ENCODE measurements around the gene DYNLT1.

Gene DYNLT1

GRCh38 chr6:158628542-158628941 lies 16.0 kb downstream of the DYNLT1 start:
- DNase-seq, result no peak
- CTCF ChIA-PET, result interaction anchor here (1.0 to 1.4 kb wide), 4 partner anchors 15 to 75 kb away, joined by 3 to 4 read pairs (median 4); partner anchors contain the start of gene SYTL3
- Histone ChIP-seq H3K4me1 (ENCODE audit: control extremely low read depth in 1 of 4, control insufficient read depth in 4 of 4, insufficient read depth in 4 of 4, low read length in 3 of 4) (peaks cover 0 to 7% (median 0%) of the 10 kb centered on the region in 4 experiments), H3K36me3 (ENCODE audit: control insufficient read depth in 4 of 4, insufficient read depth in 4 of 4, low read length in 3 of 4) (peaks cover 12 to 86% (median 71%) of the 10 kb centered on the region in 4 experiments), H3K4me3 (ENCODE audit: control insufficient read depth in 1 of 7, extremely low read depth in 1 of 7, insufficient read depth in 4 of 7, low read depth in 2 of 7, low read length in 6 of 7) (no peak overlapping the region), H3K9me3 (ENCODE audit: control extremely low read depth in 1 of 5, control insufficient read depth in 4 of 5, insufficient read depth in 2 of 5, low read depth in 1 of 5, low read length in 4 of 5) (no peaks in the 10 kb centered on the region), H3K27ac (ENCODE audit: insufficient read depth in 1 of 2, low read depth in 1 of 2, low read length in 2 of 2, poor library complexity in 1 of 2, severe bottlenecking in 2 of 2) (no peak overlapping the region), H3K27me3 (replicated peaks in 2 of 5; ENCODE audit: control insufficient read depth in 4 of 5, insufficient read depth in 5 of 5, low read length in 4 of 5) (no peaks in the 10 kb centered on the region)
- POLR2A ChIA-PET, result no interaction called here
- 96% methylated on average over 17 of the region's 17 CpGs for WGBS (ENCODE audit: insufficient coverage)

GRCh38 chr6:158627940-158628211 lies 16.7 kb downstream of the DYNLT1 start:
- Histone ChIP-seq H3K4me1 (ENCODE audit: control extremely low read depth in 1 of 4, control insufficient read depth in 4 of 4, insufficient read depth in 4 of 4, low read length in 3 of 4) (peaks cover 0 to 7% (median 0%) of the 10 kb centered on the region in 4 experiments), H3K4me3 (ENCODE audit: control insufficient read depth in 1 of 7, extremely low read depth in 1 of 7, insufficient read depth in 4 of 7, low read depth in 2 of 7, low read length in 6 of 7) (no peak overlapping the region), H3K27me3 (replicated peaks in 2 of 5; ENCODE audit: control insufficient read depth in 4 of 5, insufficient read depth in 5 of 5, low read length in 4 of 5) (no peaks in the 10 kb centered on the region), H3K36me3 (ENCODE audit: control insufficient read depth in 4 of 4, insufficient read depth in 4 of 4, low read length in 3 of 4) (peaks cover 10 to 84% (median 67%) of the 10 kb centered on the region in 4 experiments), H3K27ac (ENCODE audit: insufficient read depth in 1 of 2, low read depth in 1 of 2, low read length in 2 of 2, poor library complexity in 1 of 2, severe bottlenecking in 2 of 2) (no peak overlapping the region), H3K9me3 (ENCODE audit: control extremely low read depth in 1 of 5, control insufficient read depth in 4 of 5, insufficient read depth in 2 of 5, low read depth in 1 of 5, low read length in 4 of 5) (no peaks in the 10 kb centered on the region)
- 97% methylated on average over 9 of the region's 9 CpGs for WGBS (ENCODE audit: insufficient coverage)
- ChIA-PET POLR2A (no interaction called here), CTCF (interaction anchor here (0.8 to 1.4 kb wide), 4 partner anchors 10 to 91 kb away, joined by 3 read pairs; no protein-coding TSS in a partner anchor)
- no peak for DNase-seq

- Histone ChIP-seq H3K9me3 (ENCODE audit: control extremely low read depth in 1 of 5, control insufficient read depth in 4 of 5, insufficient read depth in 2 of 5, low read depth in 1 of 5, low read length in 4 of 5) (no peaks in the 10 kb centered on the region), H3K36me3 (ENCODE audit: control insufficient read depth in 4 of 4, insufficient read depth in 4 of 4, low read length in 3 of 4) (peaks cover 14 to 88% (median 68%) of the 10 kb centered on the region in 4 experiments), H3K4me1 (ENCODE audit: control extremely low read depth in 1 of 4, control insufficient read depth in 4 of 4, insufficient read depth in 4 of 4, low read length in 3 of 4) (peaks cover 0 to 4% (median 0%) of the 10 kb centered on the region in 4 experiments), H3K4me3 (ENCODE audit: control insufficient read depth in 1 of 7, extremely low read depth in 1 of 7, insufficient read depth in 4 of 7, low read depth in 2 of 7, low read length in 6 of 7) (no peak overlapping the region), H3K27me3 (replicated peaks in 2 of 5; ENCODE audit: control insufficient read depth in 4 of 5, insufficient read depth in 5 of 5, low read length in 4 of 5) (no peaks in the 10 kb centered on the region), H3K27ac (ENCODE audit: insufficient read depth in 1 of 2, low read depth in 1 of 2, low read length in 2 of 2, poor library complexity in 1 of 2, severe bottlenecking in 2 of 2) (no peak overlapping the region)
- POLR2A ChIA-PET, result no interaction called here
- CTCF ChIA-PET, result interaction anchor here (0.8 to 1.0 kb wide), 3 partner anchors 11 to 91 kb away, joined by 3 read pairs; no protein-coding TSS in a partner anchor
- WGBS (ENCODE audit: insufficient coverage), result 95% methylated on average over 14 of the region's 20 CpGs
- no peak for DNase-seq
Measured at GRCh38 chr6:158627168-158627939, 17.2 kb downstream of the DYNLT1 start.

- Histone ChIP-seq H3K4me3 (ENCODE audit: control insufficient read depth in 1 of 7, extremely low read depth in 1 of 7, insufficient read depth in 4 of 7, low read depth in 2 of 7, low read length in 6 of 7) (no peak overlapping the region), H3K27me3 (replicated peaks in 2 of 5; ENCODE audit: control insufficient read depth in 4 of 5, insufficient read depth in 5 of 5, low read length in 4 of 5) (no peaks in the 10 kb centered on the region), H3K4me1 (ENCODE audit: control extremely low read depth in 1 of 4, control insufficient read depth in 4 of 4, insufficient read depth in 4 of 4, low read length in 3 of 4) (no peaks in the 10 kb centered on the region), H3K36me3 (ENCODE audit: control insufficient read depth in 4 of 4, insufficient read depth in 4 of 4, low read length in 3 of 4) (peaks cover 14 to 93% (median 68%) of the 10 kb centered on the region in 4 experiments), H3K9me3 (ENCODE audit: control extremely low read depth in 1 of 5, control insufficient read depth in 4 of 5, insufficient read depth in 2 of 5, low read depth in 1 of 5, low read length in 4 of 5) (no peaks in the 10 kb centered on the region), H3K27ac (ENCODE audit: insufficient read depth in 1 of 2, low read depth in 1 of 2, low read length in 2 of 2, poor library complexity in 1 of 2, severe bottlenecking in 2 of 2) (no peak overlapping the region)
- ChIA-PET CTCF (interaction anchor here (0.8 kb wide), 1 partner anchor 21 kb away, joined by 3 read pairs; no protein-coding TSS in a partner anchor), POLR2A (no interaction called here)
- no peak for DNase-seq
- 100% methylated on average over 1 of the region's 6 CpGs for WGBS (ENCODE audit: insufficient coverage)
Measured at GRCh38 chr6:158626360-158627167, 18.0 kb downstream of the DYNLT1 start.

GRCh38 chr6:158625881-158626305 lies 18.6 kb downstream of the DYNLT1 start:
- 95% methylated on average over 14 of the region's 15 CpGs for WGBS (ENCODE audit: insufficient coverage)
- no peak overlapping the region for H3K27ac ChIP-seq (ENCODE audit: insufficient read depth in 1 of 2, low read depth in 1 of 2, low read length in 2 of 2, poor library complexity in 1 of 2, severe bottlenecking in 2 of 2)
- no peaks in the 10 kb centered on the region for H3K9me3 ChIP-seq (ENCODE audit: control extremely low read depth in 1 of 5, control insufficient read depth in 4 of 5, insufficient read depth in 2 of 5, low read depth in 1 of 5, low read length in 4 of 5)
- no peaks in the 10 kb centered on the region for H3K27me3 ChIP-seq (replicated peaks in 2 of 5; ENCODE audit: control insufficient read depth in 4 of 5, insufficient read depth in 5 of 5, low read length in 4 of 5)
- CTCF ChIA-PET, result interaction anchor here (0.8 kb wide), 1 partner anchor 20 kb away, joined by 3 read pairs; no protein-coding TSS in a partner anchor
- POLR2A ChIA-PET, result no interaction called here
- H3K4me3 ChIP-seq (ENCODE audit: control insufficient read depth in 1 of 7, extremely low read depth in 1 of 7, insufficient read depth in 4 of 7, low read depth in 2 of 7, low read length in 6 of 7), result no peak overlapping the region
- peaks cover 13 to 92% (median 69%) of the 10 kb centered on the region in 4 experiments for H3K36me3 ChIP-seq (ENCODE audit: control insufficient read depth in 4 of 4, insufficient read depth in 4 of 4, low read length in 3 of 4)
- no peak for DNase-seq
- no peaks in the 10 kb centered on the region for H3K4me1 ChIP-seq (ENCODE audit: control extremely low read depth in 1 of 4, control insufficient read depth in 4 of 4, insufficient read depth in 4 of 4, low read length in 3 of 4)

- Histone ChIP-seq H3K36me3 (ENCODE audit: control insufficient read depth in 4 of 4, insufficient read depth in 4 of 4, low read length in 3 of 4) (peaks cover 18 to 92% (median 68%) of the 10 kb centered on the region in 4 experiments), H3K27ac (ENCODE audit: insufficient read depth in 1 of 2, low read depth in 1 of 2, low read length in 2 of 2, poor library complexity in 1 of 2, severe bottlenecking in 2 of 2) (no peak overlapping the region), H3K4me1 (ENCODE audit: control extremely low read depth in 1 of 4, control insufficient read depth in 4 of 4, insufficient read depth in 4 of 4, low read length in 3 of 4) (no peaks in the 10 kb centered on the region), H3K4me3 (ENCODE audit: control insufficient read depth in 1 of 7, extremely low read depth in 1 of 7, insufficient read depth in 4 of 7, low read depth in 2 of 7, low read length in 6 of 7) (no peak overlapping the region), H3K9me3 (ENCODE audit: control extremely low read depth in 1 of 5, control insufficient read depth in 4 of 5, insufficient read depth in 2 of 5, low read depth in 1 of 5, low read length in 4 of 5) (no peaks in the 10 kb centered on the region), H3K27me3 (replicated peaks in 2 of 5; ENCODE audit: control insufficient read depth in 4 of 5, insufficient read depth in 5 of 5, low read length in 4 of 5) (no peaks in the 10 kb centered on the region)
- 96% methylated on average over 22 of the region's 25 CpGs for WGBS (ENCODE audit: insufficient coverage)
- no peak for DNase-seq
- POLR2A ChIA-PET, result no interaction called here
- CTCF ChIA-PET, result interaction anchor here (1.0 kb wide), 1 partner anchor 346 kb away, joined by 4 read pairs; no protein-coding TSS in a partner anchor
Measured at GRCh38 chr6:158624684-158625682, 19.6 kb downstream of the DYNLT1 start.

All from common myeloid progenitor, CD34-positive (primary cell).